HepG2 (cell line): Measurements from ENCODE around the gene TIRAP. TPM values are rescaled to one million over a fixed set of nuclear protein-coding genes. Genes with fewer than 3 reads are reported as not detected.

Experiments used
- IKZF4 ChIP-seq: sonication (generic); formaldehyde crosslinking; IDR thresholded peaks from 2 replicates; pipeline ENCODE4 v1.5.1; 2020; ENCODE audit warnings: borderline replicate concordance, mild to moderate bottlenecking, low read depth, missing genetic modification reagents; ENCODE audit errors: not compliant biosample characterization
- PTBP1 ChIP-seq: fragments of 200-400 bp; formaldehyde crosslinking; IDR thresholded peaks from 2 replicates; pipeline ENCODE4 v1.6.1; 2018; ENCODE audit warnings: low read length, low read depth; ENCODE audit not compliant: poor library complexity, severe bottlenecking
- SMC3 ChIP-seq: IDR thresholded peaks from 2 replicates; pipeline ENCODE4 v1.6.1; 2011; ENCODE audit warnings: low read length, improper control_type of control experiment
- ZBTB40 ChIP-seq, 2 experiments: fragments of 450-650 bp in 1 of 2; sonication (generic) in 1 of 2; formaldehyde crosslinking in 1 of 2; IDR thresholded peaks; 2 replicates each; pipeline versions ENCODE4 v1.6.1 to v1.8.0; 2016 to 2022; ENCODE audit warnings: antibody characterized with exemption in 1 of 2, mild to moderate bottlenecking in 1 of 2, missing genetic modification reagents in 1 of 2
- ZC3H13 ChIP-seq: sonication (generic); formaldehyde crosslinking; IDR thresholded peaks from 2 replicates; pipeline ENCODE4 v1.8.1; 2023; ENCODE audit warnings: mild to moderate bottlenecking, missing genetic modification reagents, moderate library complexity
- ZFYVE20 ChIP-seq: sonication (generic); formaldehyde crosslinking; IDR thresholded peaks from 2 replicates; pipeline ENCODE4 v1.8.0; 2023; ENCODE audit warnings: low read depth, mild to moderate bottlenecking, moderate library complexity, missing genetic modification reagents, borderline replicate concordance
- ZNF30 ChIP-seq: sonication (generic); formaldehyde crosslinking; IDR thresholded peaks from 2 replicates; pipeline ENCODE4 v1.5.0; 2020; ENCODE audit warnings: mild to moderate bottlenecking, missing genetic modification reagents
- ZNF563 ChIP-seq: sonication (generic); formaldehyde crosslinking; IDR thresholded peaks from 2 replicates; pipeline ENCODE4 v1.8.0; 2022; ENCODE audit warnings: mild to moderate bottlenecking, moderate library complexity, missing genetic modification reagents
- ZNF784 ChIP-seq: sonication (generic); formaldehyde crosslinking; IDR thresholded peaks from 2 replicates; pipeline ENCODE4 v1.5.1; 2020; ENCODE audit warnings: missing genetic modification reagents, mild to moderate bottlenecking, borderline replicate concordance
- ZNF788 ChIP-seq: sonication (generic); formaldehyde crosslinking; IDR thresholded peaks from 2 replicates; pipeline ENCODE4 v1.5.0; 2020; ENCODE audit warnings: mild to moderate bottlenecking, missing genetic modification reagents, borderline replicate concordance
- polyA plus RNA-seq, 8 experiments: library from polyadenylated mRNA; depleted of rRNA in 3 of 8; stranded (reverse) in 7 of 8; unstranded in 1 of 8; fragments of >200 nt; fragmentation: Illumina TruSeq in 4 of 8; extraction: Trizol in 4 of 8; gene quantifications; 2 replicates each; pipeline versions ENCODE4 v1.2.1 to v1.2.3, GENCODE V29; 2011 to 2016; ENCODE audit warnings: low read depth in 4 of 8, missing spikeins in 1 of 8, mixed read lengths in 1 of 8; ENCODE audit not compliant: insufficient read depth in 1 of 8
- total RNA-seq, 5 experiments: library from RNA; depleted of rRNA; stranded (reverse); fragments of >200 nt; fragmentation: Illumina TruSeq; extraction: Trizol; gene quantifications; 2 replicates each; pipeline ENCODE4 v1.2.3, GENCODE V29; 2016; ENCODE audit warnings: low read depth in 1 of 5
- TF ChIP-seq, protein P1 (sequence below): sonication (generic); formaldehyde crosslinking; IDR thresholded peaks from 2 replicates; pipeline ENCODE4 v1.5.1; 2020; ENCODE audit warnings: missing genetic modification reagents, mild to moderate bottlenecking, borderline replicate concordance

Gene TIRAP
- total and polyA plus RNA-seq, 2 of the 13 experiments (the other 11 are each of a cell fraction or from before 2014, with no cell fraction given): 5.4 to 5.7 TPM

DNA sequence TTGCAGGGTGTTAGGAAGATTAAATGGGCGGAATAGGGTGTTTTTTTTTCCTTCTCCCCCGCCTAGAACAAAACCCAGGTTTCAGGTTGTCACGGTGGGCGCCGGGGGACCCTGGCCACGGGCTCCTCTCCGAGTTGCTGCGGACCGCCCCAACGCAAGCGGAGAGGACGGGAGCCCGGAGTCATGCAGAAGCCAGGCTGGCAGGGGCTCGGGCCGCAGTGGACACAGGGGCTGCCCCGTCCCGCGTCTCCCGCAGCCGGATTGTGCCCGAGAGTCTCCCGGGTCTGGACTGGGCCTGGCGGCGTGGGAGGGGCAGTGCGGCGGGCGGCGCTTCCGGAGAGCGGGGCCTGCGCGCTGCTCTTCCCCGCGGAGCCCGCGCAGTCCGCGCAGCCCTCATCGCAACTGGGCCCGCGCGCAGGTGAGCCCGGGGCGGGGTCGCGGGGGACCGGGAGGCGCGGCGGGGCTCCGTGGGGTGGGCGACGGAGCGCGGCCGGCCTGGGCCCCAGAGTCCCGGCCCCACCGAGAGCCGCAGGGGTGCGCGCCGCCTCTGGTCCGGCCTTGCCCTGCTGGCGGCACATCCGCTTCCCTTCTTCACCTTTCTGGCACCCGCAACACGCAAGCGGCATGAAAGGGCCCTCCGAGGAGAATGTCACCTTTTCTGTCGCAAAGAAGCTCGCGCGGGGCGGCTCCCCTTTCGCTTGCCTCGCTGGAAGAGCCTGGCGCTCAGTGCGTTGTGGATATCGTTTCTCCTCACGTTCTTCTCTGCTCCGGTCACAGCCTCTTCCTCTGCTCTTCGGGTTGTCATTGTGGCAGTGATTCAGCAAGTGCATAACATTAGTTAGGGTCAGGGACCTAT lies at the start of gene TIRAP (continued):
- TF ChIP-seq ZBTB40 (IDR thresholded peaks at IDR 0.05): no peak
- TF ChIP-seq ZBTB40 (CRISPR knock-in tag; IDR thresholded peaks at IDR 0.05): no peak
- TF ChIP-seq ZNF788: peak; percentile 57; the same call in 1 of the 2 replicates
- no peak for TF ChIP-seq ZNF30 (CRISPR knock-in tag)
- TF ChIP-seq ZNF563 (CRISPR knock-in tag): peak; percentile 82
- TF ChIP-seq ZFYVE20: no peak
- TF ChIP-seq ZC3H13 (CRISPR knock-in tag): peak; percentile 91
- no peak for TF ChIP-seq IKZF4 (CRISPR knock-in tag)
- TF ChIP-seq, protein P1, sequence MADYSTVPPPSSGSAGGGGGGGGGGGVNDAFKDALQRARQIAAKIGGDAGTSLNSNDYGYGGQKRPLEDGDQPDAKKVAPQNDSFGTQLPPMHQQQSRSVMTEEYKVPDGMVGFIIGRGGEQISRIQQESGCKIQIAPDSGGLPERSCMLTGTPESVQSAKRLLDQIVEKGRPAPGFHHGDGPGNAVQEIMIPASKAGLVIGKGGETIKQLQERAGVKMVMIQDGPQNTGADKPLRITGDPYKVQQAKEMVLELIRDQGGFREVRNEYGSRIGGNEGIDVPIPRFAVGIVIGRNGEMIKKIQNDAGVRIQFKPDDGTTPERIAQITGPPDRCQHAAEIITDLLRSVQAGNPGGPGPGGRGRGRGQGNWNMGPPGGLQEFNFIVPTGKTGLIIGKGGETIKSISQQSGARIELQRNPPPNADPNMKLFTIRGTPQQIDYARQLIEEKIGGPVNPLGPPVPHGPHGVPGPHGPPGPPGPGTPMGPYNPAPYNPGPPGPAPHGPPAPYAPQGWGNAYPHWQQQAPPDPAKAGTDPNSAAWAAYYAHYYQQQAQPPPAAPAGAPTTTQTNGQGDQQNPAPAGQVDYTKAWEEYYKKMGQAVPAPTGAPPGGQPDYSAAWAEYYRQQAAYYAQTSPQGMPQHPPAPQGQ: no peak
- no peak for TF ChIP-seq ZNF784
- no peak for TF ChIP-seq SMC3
- no peak for TF ChIP-seq PTBP1
